SU-DHL-6 (cell line): ENCODE data around the gene TANC2.

Source experiments
- CTCF ChIP-seq: fragments of 200-600 bp; sonication (generic); IDR thresholded peaks from one replicate; pipeline ENCODE4 v1.5.1; 2017; ENCODE audit warnings: antibody characterized with exemption, mild to moderate bottlenecking, low read length, moderate library complexity; ENCODE audit not compliant: insufficient read depth, poor library complexity, severe bottlenecking
- EZH2phosphoT487 ChIP-seq: fragments of 200-600 bp; sonication (generic), shearing (Covaris generic); conservative IDR thresholded peaks from 2 replicates; pipeline ENCODE4 v1.6.1; 2018; ENCODE audit warnings: mild to moderate bottlenecking, antibody characterized with exemption, low read length, moderate library complexity, mixed read lengths

GRCh38 chr17:62950067-62950466, 16.0 kb upstream of the TANC2 start:
- TF ChIP-seq CTCF (no peak), EZH2phosphoT487 (no peak)
